Activated CD8-positive, alpha-beta memory T cell treated with anti-CD3 and anti-CD28 coated beads, Interleukin-2, amount 10 ng/mL, durations not matched to agents 7 days and 5 days (primary cell): ENCODE results near the gene FOXO3. TPM values are rescaled to one million over a fixed set of nuclear protein-coding genes. Genes with fewer than 3 reads are reported as not detected.
A peak's percentile ranks its signal among the peaks of the same experiment; 100 is the strongest.
"Not testable (repeated sequence)": the region's sequence is repeated elsewhere in the genome, so short reads cannot be mapped to it uniquely, and the experiment has no call there.

ENCODE experiments used
- ATAC-seq: fragments of 150-1000 bp; cut with Tn5 transposase; one replicate; pipeline ENCODE4 v1.10.0; 2021; ENCODE audit warnings: moderate library complexity
- CTCF ChIA-PET: fragments of 350-600 bp; sonication (Branson Sonifier 250); formaldehyde crosslinking; loops from one replicate; lab custom pipeline; 2021; ENCODE audit warnings: antibody characterized with exemption; lab: Charles Lee
- DNase-seq: peaks from one replicate; pipeline ENCODE4 v3.0.0-alpha.2; 2020
- H3K27ac Mint-ChIP-seq: one replicate; pipeline ENCODE4 v1.8.0; 2021; ENCODE audit warnings: mild to moderate bottlenecking, mixed read lengths
- H3K27me3 Mint-ChIP-seq: one replicate; pipeline ENCODE4 v1.8.0; 2021; ENCODE audit warnings: mixed read lengths
- H3K36me3 Mint-ChIP-seq: one replicate; pipeline ENCODE4 v1.8.0; 2021; ENCODE audit warnings: mild to moderate bottlenecking, mixed read lengths
- H3K4me1 Mint-ChIP-seq: one replicate; pipeline ENCODE4 v1.8.0; 2021; ENCODE audit warnings: mixed read lengths
- H3K4me3 Mint-ChIP-seq: one replicate; pipeline ENCODE4 v1.8.0; 2021; ENCODE audit warnings: mild to moderate bottlenecking, moderate library complexity, mixed read lengths
- H3K9me3 Mint-ChIP-seq: one replicate; pipeline ENCODE4 v1.8.0; 2022; ENCODE audit warnings: low read depth, mixed read lengths
- total RNA-seq, 2 experiments: library from RNA; stranded (reverse); gene quantifications; one replicate each; pipeline ENCODE4 v1.2.3, GENCODE V29; 2021

The FOXO3 gene
- total RNA-seq, 2 experiments from 2014 or later, result 13.4 to 14.7 TPM

DNA sequence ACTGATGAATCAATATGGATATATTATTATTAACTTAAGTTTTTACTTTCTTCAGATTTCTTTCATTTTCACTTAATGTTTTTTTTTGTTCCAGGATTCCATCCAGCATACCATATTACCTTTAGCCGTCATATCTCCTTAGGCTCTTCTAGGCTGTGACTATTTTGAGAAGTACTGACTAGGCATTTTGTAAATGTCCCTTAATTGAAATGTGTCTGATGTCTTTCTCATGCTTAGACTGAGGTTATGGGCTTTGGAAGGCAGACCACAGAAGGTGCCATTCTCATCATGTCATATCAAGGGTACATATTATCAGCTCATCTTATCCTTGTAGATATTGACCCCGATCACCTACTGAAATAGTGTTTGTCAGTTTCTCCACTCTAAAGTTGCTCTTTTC is 101.3 kb downstream of the FOXO3 start:
- Mint-ChIP-seq H3K9me3 (no peaks in the 10 kb centered on the region), H3K4me3 (no peak overlapping the region), H3K4me1 (peaks cover 26% of the 10 kb centered on the region), H3K27me3 (no peaks in the 10 kb centered on the region), H3K27ac (no peak overlapping the region), H3K36me3 (peaks cover 7% of the 10 kb centered on the region)
- CTCF ChIA-PET, result no interaction called here
- ATAC-seq (no peak), DNase-seq (no peak)

DNA sequence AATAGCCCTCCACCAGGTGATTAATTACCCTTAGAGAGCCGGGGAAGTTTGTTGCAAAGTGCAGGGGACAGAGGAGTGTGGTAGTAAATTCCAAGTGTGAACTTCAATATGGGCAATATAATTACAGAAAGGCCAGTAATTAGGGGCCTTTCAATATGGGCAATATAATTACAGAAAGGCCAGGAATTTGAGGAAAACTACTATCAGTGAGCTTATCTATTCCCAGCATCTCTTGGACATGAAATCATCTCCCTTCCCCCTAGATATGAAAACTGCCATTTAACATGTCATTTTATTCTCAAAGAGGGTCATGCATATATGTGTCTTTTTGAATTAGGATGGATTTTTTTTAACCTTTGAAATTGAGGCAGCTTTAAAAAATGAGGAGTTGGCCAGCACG is 102.0 kb downstream of the FOXO3 start:
- Mint-ChIP-seq H3K4me3 (no peak overlapping the region), H3K27me3 (no peaks in the 10 kb centered on the region), H3K36me3 (peaks cover 9% of the 10 kb centered on the region), H3K27ac (no peak overlapping the region), H3K4me1 (peaks cover 32% of the 10 kb centered on the region), H3K9me3 (no peaks in the 10 kb centered on the region)
- ATAC-seq (no peak), DNase-seq (no peak)
- CTCF ChIA-PET, result no interaction called here

GRCh38 chr6:108663494-108664064 is 102.9 kb downstream of the FOXO3 start:
- H3K9me3 Mint-ChIP-seq, result not testable (repeated sequence)

GRCh38 chr6:108665495-108666196 is 104.9 kb downstream of the FOXO3 start:
- peak; percentile 27 for ATAC-seq
- no peak overlapping the region for H3K27ac Mint-ChIP-seq
- CTCF ChIA-PET, result interaction anchor here (1.2 to 1.5 kb wide), 2 partner anchors 9 to 115 kb away, joined by 3 to 4 read pairs; no protein-coding TSS in a partner anchor
- peaks cover 15% of the 10 kb centered on the region for H3K36me3 Mint-ChIP-seq
- H3K9me3 Mint-ChIP-seq, result no peaks in the 10 kb centered on the region
- DNase-seq, result no peak
- peaks cover 42% of the 10 kb centered on the region for H3K4me1 Mint-ChIP-seq
- H3K4me3 Mint-ChIP-seq, result no peak overlapping the region
- H3K27me3 Mint-ChIP-seq, result no peaks in the 10 kb centered on the region

More at GRCh38 chr6:108663494-108664064, 102.9 kb downstream of the FOXO3 start:
- DNase-seq, H3K4me3 Mint-ChIP-seq, H3K27me3 Mint-ChIP-seq, CTCF ChIA-PET, H3K27ac Mint-ChIP-seq, ATAC-seq: not testable (repeated sequence)
- peaks cover 36% of the 10 kb centered on the region for H3K4me1 Mint-ChIP-seq
- peaks cover 13% of the 10 kb centered on the region for H3K36me3 Mint-ChIP-seq

DNA sequence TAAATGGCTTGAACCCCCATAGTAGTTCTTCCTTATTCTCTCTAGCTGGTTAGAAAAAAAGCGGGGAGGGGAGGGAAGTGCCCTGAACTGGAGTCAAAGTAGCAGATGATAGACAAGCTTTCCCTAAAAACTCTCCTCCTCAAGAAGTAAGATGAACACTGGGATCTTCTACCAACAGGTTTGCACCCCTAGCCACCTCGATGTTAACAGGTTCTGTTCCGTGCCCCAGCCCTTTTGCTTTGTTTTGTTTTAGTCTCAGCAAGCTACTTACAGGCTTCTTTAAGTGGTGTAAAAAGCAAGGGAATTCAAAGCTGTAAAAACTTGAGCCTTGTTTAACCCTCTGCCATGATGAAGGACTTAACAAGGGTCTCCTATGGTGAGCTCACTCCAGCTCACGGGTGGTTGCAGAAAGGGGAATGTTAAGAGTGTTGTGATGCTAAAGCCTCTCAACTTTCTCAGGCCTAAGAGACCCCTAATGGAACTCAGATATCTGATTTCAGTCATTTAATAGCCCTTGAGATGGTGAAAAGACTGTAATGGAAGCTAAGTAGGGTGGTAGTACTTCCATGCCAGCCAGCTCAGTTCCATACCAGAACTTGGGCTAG is 106.0 kb downstream of the FOXO3 start:
- DNase-seq (no peak), ATAC-seq (no peak)
- H3K4me1 Mint-ChIP-seq, result peaks cover 42% of the 10 kb centered on the region
- no peak overlapping the region for H3K4me3 Mint-ChIP-seq
- CTCF ChIA-PET, result interaction anchor here (1.2 to 1.5 kb wide), 2 partner anchors 8 to 114 kb away, joined by 3 to 4 read pairs; no protein-coding TSS in a partner anchor
- H3K27ac Mint-ChIP-seq, result no peak overlapping the region
- H3K36me3 Mint-ChIP-seq, result peaks cover 15% of the 10 kb centered on the region
- no peaks in the 10 kb centered on the region for H3K9me3 Mint-ChIP-seq
- H3K27me3 Mint-ChIP-seq, result no peaks in the 10 kb centered on the region

DNA sequence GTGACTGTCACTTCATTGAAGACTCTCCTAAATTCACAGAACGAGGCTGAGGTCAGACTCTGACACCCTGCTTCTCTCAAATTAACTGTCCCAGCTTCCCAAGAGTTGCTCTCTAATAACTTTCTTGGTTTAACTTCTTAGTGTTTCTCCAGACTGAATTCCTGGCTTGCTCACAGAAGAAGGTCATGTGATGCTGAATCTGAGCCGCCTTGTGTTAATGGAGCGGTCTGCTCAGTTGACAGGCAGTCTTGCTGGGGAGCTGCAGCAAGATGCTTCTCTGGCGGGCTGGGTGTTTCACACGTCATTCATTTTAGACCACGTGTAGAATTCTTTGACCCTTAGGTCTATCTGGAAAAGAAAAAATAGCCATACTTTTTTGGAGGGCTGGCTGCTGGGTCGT is 107.3 kb downstream of the FOXO3 start:
- Mint-ChIP-seq H3K27me3 (no peaks in the 10 kb centered on the region), H3K36me3 (peaks cover 15% of the 10 kb centered on the region), H3K4me3 (no peak overlapping the region), H3K9me3 (no peaks in the 10 kb centered on the region), H3K4me1 (peaks cover 40% of the 10 kb centered on the region), H3K27ac (no peak overlapping the region)
- DNase-seq (no peak), ATAC-seq (no peak)
- CTCF ChIA-PET, result interaction anchor here (0.8 kb wide), 1 partner anchor 19 kb away, joined by 3 read pairs; no protein-coding TSS in a partner anchor

GRCh38 chr6:108669673-108670072 is 109.0 kb downstream of the FOXO3 start:
- H3K4me3 Mint-ChIP-seq, result no peak overlapping the region
- CTCF ChIA-PET, result no interaction called here
- H3K27ac Mint-ChIP-seq, result no peak overlapping the region

GRCh38 chr6:108671175-108671574 is 110.5 kb downstream of the FOXO3 start:
- no peak for ATAC-seq
- H3K36me3 Mint-ChIP-seq, result peaks cover 11% of the 10 kb centered on the region

More at GRCh38 chr6:108669673-108670072, 109.0 kb downstream of the FOXO3 start:
- DNase-seq, result no peak
- H3K36me3 Mint-ChIP-seq, result peaks cover 11% of the 10 kb centered on the region
- H3K9me3 Mint-ChIP-seq, result no peaks in the 10 kb centered on the region
- peaks cover 44% of the 10 kb centered on the region for H3K4me1 Mint-ChIP-seq
- ATAC-seq, result no peak
- H3K27me3 Mint-ChIP-seq, result no peaks in the 10 kb centered on the region

GRCh38 chr6:108671790-108672189 is 111.1 kb downstream of the FOXO3 start:
- Mint-ChIP-seq H3K9me3 (no peaks in the 10 kb centered on the region), H3K27ac (no peak overlapping the region), H3K4me3 (no peak overlapping the region), H3K27me3 (no peaks in the 10 kb centered on the region), H3K4me1 (peaks cover 27% of the 10 kb centered on the region), H3K36me3 (peaks cover 8% of the 10 kb centered on the region)
- CTCF ChIA-PET, result interaction anchor here (1.6 kb wide), 1 partner anchor 130 kb away, joined by 4 read pairs; no protein-coding TSS in a partner anchor
- no peak for DNase-seq
- ATAC-seq, result no peak

More at GRCh38 chr6:108671175-108671574, 110.5 kb downstream of the FOXO3 start:
- CTCF ChIA-PET, result interaction anchor here (1.6 kb wide), 1 partner anchor 129 kb away, joined by 4 read pairs; no protein-coding TSS in a partner anchor
- Mint-ChIP-seq H3K4me1 (peaks cover 31% of the 10 kb centered on the region), H3K27me3 (no peaks in the 10 kb centered on the region), H3K9me3 (no peaks in the 10 kb centered on the region), H3K27ac (no peak overlapping the region), H3K4me3 (no peak overlapping the region)
- no peak for DNase-seq

DNA sequence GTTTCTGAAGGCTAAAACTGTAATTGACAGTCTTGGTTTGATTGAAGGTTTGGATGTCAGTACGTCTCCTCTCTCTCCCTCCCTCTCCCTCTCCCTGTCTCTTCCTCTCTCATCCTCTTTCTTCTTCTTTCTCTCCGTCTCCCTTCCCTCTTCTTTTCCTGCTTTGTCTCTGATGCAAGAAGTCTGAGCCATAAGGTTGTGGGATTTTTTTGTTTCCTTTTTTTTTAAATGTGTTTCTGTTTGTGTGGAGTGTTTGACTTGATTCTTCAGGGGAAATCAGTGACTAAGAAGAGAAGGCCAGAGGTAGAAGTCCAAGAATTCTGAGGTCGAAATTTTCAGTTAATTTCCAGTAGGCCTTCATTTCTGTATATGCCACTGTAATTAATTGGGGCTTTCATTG is 111.9 kb downstream of the FOXO3 start:
- DNase-seq, result no peak
- no peak overlapping the region for H3K4me3 Mint-ChIP-seq
- peaks cover 6% of the 10 kb centered on the region for H3K36me3 Mint-ChIP-seq
- H3K27ac Mint-ChIP-seq, result no peak overlapping the region
- H3K4me1 Mint-ChIP-seq, result peaks cover 20% of the 10 kb centered on the region
- CTCF ChIA-PET, result interaction anchor here (1.6 kb wide), 1 partner anchor 131 kb away, joined by 4 read pairs; no protein-coding TSS in a partner anchor
- H3K27me3 Mint-ChIP-seq, result no peaks in the 10 kb centered on the region
- ATAC-seq, result no peak
- H3K9me3 Mint-ChIP-seq, result no peaks in the 10 kb centered on the region

- Mint-ChIP-seq H3K27ac (no peak overlapping the region), H3K9me3 (no peaks in the 10 kb centered on the region), H3K27me3 (no peaks in the 10 kb centered on the region), H3K36me3 (peaks cover 5% of the 10 kb centered on the region), H3K4me3 (no peak overlapping the region), H3K4me1 (peaks cover 15% of the 10 kb centered on the region)
- no peak for ATAC-seq
- CTCF ChIA-PET, result no interaction called here
- DNase-seq, result no peak
Measured at GRCh38 chr6:108673153-108673552, 112.4 kb downstream of the FOXO3 start.

DNA sequence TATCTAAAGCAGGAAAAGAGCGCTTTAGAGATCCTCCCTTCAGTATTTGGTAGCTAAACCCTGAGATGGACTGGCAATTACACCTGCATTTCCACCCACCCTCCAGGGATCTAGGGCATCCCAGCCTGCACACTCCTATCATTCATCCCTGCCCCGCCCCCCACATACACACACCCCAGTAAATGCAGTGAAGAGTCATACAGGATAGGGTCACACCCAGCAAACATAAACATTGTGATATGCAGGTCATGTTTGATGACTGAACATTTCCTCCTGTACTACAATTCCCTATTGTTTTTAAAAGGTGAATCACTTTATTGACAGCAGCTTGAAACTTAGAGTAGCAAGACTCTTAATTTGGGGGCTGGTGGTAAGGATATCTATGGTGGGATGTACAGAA is 112.9 kb downstream of the FOXO3 start:
- Mint-ChIP-seq H3K9me3 (no peaks in the 10 kb centered on the region), H3K4me1 (peaks cover 15% of the 10 kb centered on the region), H3K27ac (no peak overlapping the region), H3K36me3 (peaks cover 2% of the 10 kb centered on the region), H3K27me3 (no peaks in the 10 kb centered on the region), H3K4me3 (no peak overlapping the region)
- ATAC-seq (no peak), DNase-seq (no peak)
- CTCF ChIA-PET, result no interaction called here
